CD4-positive, alpha-beta T cell (primary cell): ENCODE results near the gene GPR156. TPM values are rescaled to one million over a fixed set of nuclear protein-coding genes. Genes with fewer than 3 reads are reported as not detected.

Source experiments
- ATAC-seq: fragments of 200-7000 bp; cut with Tn5 transposase; one replicate; pipeline ENCODE4 v1.10.0; 2022; ENCODE audit warnings: mild to moderate bottlenecking; ENCODE audit not compliant: poor library complexity
- CTCF ChIA-PET: fragments of 350-600 bp; sonication (Branson Sonifier 250); formaldehyde crosslinking; loops from one replicate; lab custom pipeline; 2021; ENCODE audit warnings: antibody characterized with exemption, inconsistent platforms; lab: Charles Lee
- POLR2A ChIA-PET: fragments of 350-600 bp; sonication (Branson Sonifier 250); formaldehyde crosslinking; loops from one replicate; lab custom pipeline; 2021; ENCODE audit warnings: antibody characterized with exemption, inconsistent platforms; lab: Charles Lee
- DNase-seq, 14 experiments: peaks; one replicate each; pipeline ENCODE4 v3.0.0-alpha.2; 2013 to 2020; ENCODE audit warnings: mixed read lengths in 2 of 14
- H3K27ac ChIP-seq, 2 donors: one replicate each; pipeline versions ENCODE4 v1.5.1 to v1.7.0; 2013; ENCODE audit warnings: low read length in 2 of 2, low read depth in 1 of 2, mild to moderate bottlenecking in 1 of 2
- H3K27me3 ChIP-seq, 2 experiments: 1 replicate in 1 of 2; 2 replicates in 1 of 2; pipeline versions ENCODE4 v1.6.1 to v1.7.0; 2013; ENCODE audit warnings: low read length in 2 of 2, control low read depth in 1 of 2, mild to moderate bottlenecking in 1 of 2, moderate library complexity in 1 of 2; ENCODE audit not compliant: insufficient read depth in 2 of 2, control insufficient read depth in 1 of 2
- H3K36me3 ChIP-seq: one replicate; pipeline ENCODE4 v1.6.1; 2013; ENCODE audit warnings: low read length, control low read depth; ENCODE audit not compliant: insufficient read depth
- H3K4me1 ChIP-seq: one replicate; pipeline ENCODE4 v1.6.1; 2013; ENCODE audit warnings: low read length, control low read depth; ENCODE audit not compliant: insufficient read depth
- H3K4me3 ChIP-seq: one replicate; pipeline ENCODE4 v1.5.1; 2013; ENCODE audit warnings: mild to moderate bottlenecking, low read length, moderate library complexity
- H3K9me3 ChIP-seq, 2 experiments: 1 replicate in 1 of 2; 2 replicates in 1 of 2; pipeline versions ENCODE4 v1.6.1 to v1.7.0; 2013; ENCODE audit warnings: low read length in 2 of 2, mild to moderate bottlenecking in 2 of 2, control low read depth in 1 of 2, moderate library complexity in 1 of 2; ENCODE audit not compliant: control insufficient read depth in 1 of 2, insufficient read depth in 1 of 2
- H3K27ac Mint-ChIP-seq: one replicate; pipeline ENCODE4 v1.8.0; 2020; ENCODE audit warnings: mixed read lengths
- H3K27me3 Mint-ChIP-seq: one replicate; pipeline ENCODE4 v1.8.0; 2021; ENCODE audit warnings: mixed read lengths
- H3K36me3 Mint-ChIP-seq: one replicate; pipeline ENCODE4 v1.8.0; 2021; ENCODE audit warnings: low read depth, mixed read lengths
- H3K4me1 Mint-ChIP-seq: one replicate; pipeline ENCODE4 v1.8.0; 2021; ENCODE audit warnings: low read depth, mixed read lengths
- H3K4me3 Mint-ChIP-seq: one replicate; pipeline ENCODE4 v1.8.0; 2020; ENCODE audit warnings: mild to moderate bottlenecking, mixed read lengths
- H3K9me3 Mint-ChIP-seq: one replicate; pipeline ENCODE4 v1.8.0; 2020; ENCODE audit warnings: mixed read lengths
- CTCF ChIP-seq: fragments of 200-600 bp; IDR thresholded peaks from one replicate; pipeline ENCODE4 v1.8.0; 2022; ENCODE audit warnings: antibody characterized with exemption, mild to moderate bottlenecking
- intact Hi-C, 2 experiments: fragments of 100-400 bp; cut with DNase I in 1 of 2; cut with micrococcal nuclease in 1 of 2; formaldehyde crosslinking; loops; one replicate each; pipeline versions ENCODE4 v1.15.1 to v1.9.0; 2023 to 2025; cut with DNase I, micrococcal nuclease
- total RNA-seq, 174 experiments: library from RNA in 2 of 174; stranded (reverse) in 2 of 174; gene quantifications; one replicate each; pipeline ENCODE4 v1.2.3 and lab custom pipeline; 2021 to 2026

The GPR156 gene
- total RNA-seq, 2 experiments from 2014 or later = 0.17 to 0.27 TPM

- Histone ChIP-seq H3K27me3 (no peaks in the 10 kb centered on the region), H3K36me3 (no peaks in the 10 kb centered on the region), H3K27ac (no peak overlapping the region), H3K4me3 (no peak overlapping the region), H3K9me3 (no peaks in the 10 kb centered on the region), H3K4me1 (no peaks in the 10 kb centered on the region)
- Mint-ChIP-seq H3K9me3 (no peaks in the 10 kb centered on the region), H3K27me3 (peaks cover 38% of the 10 kb centered on the region), H3K36me3 (no peaks in the 10 kb centered on the region), H3K4me1 (no peaks in the 10 kb centered on the region), H3K27ac (no peak overlapping the region), H3K4me3 (no peak overlapping the region)
- ATAC-seq (no peak), DNase-seq (no peak)
- CTCF ChIA-PET = interaction anchor here (1.4 to 2.8 kb wide), 3 partner anchors 172 to 314 kb away, joined by 5 to 24 read pairs (median 19); no protein-coding TSS in a partner anchor
- TF ChIP-seq CTCF = no peak
- intact Hi-C loops = loop anchor here (2.0 to 10.0 kb wide), 4 partner anchors 109 to 555 kb away; no protein-coding TSS in a partner anchor
- POLR2A ChIA-PET = interaction anchor here (1.9 kb wide), 1 partner anchor 172 kb away, joined by 8 read pairs; no protein-coding TSS in a partner anchor
These were observed 39.6 kb downstream of the GPR156 start for GRCh38 chr3:120245386-120245785.

- H3K36me3 ChIP-seq = no peaks in the 10 kb centered on the region
- ATAC-seq = no peak
- POLR2A ChIA-PET = interaction anchor here (0.6 to 1.9 kb wide), 3 partner anchors 103 to 314 kb away, joined by 3 to 8 read pairs (median 3); no protein-coding TSS in a partner anchor
- H3K4me1 ChIP-seq = no peaks in the 10 kb centered on the region
- Mint-ChIP-seq H3K36me3 (no peaks in the 10 kb centered on the region), H3K27me3 (peaks cover 43% of the 10 kb centered on the region), H3K4me1 (no peaks in the 10 kb centered on the region), H3K4me3 (no peak overlapping the region), H3K9me3 (no peaks in the 10 kb centered on the region), H3K27ac (no peak overlapping the region)
- no peak overlapping the region for H3K4me3 ChIP-seq
- H3K9me3 ChIP-seq = no peaks in the 10 kb centered on the region
- no peaks in the 10 kb centered on the region for H3K27me3 ChIP-seq
- DNase-seq = no peak
- CTCF ChIA-PET = interaction anchor here (0.7 to 2.8 kb wide), 7 partner anchors 104 to 550 kb away, joined by 3 to 24 read pairs (median 5); partner anchors contain the start of gene LRRC58
- no peak for TF ChIP-seq CTCF
- no peak overlapping the region for H3K27ac ChIP-seq
- intact Hi-C loops = loop anchor here (1.0 to 10.0 kb wide), 7 partner anchors 110 to 556 kb away; no protein-coding TSS in a partner anchor
These were observed 40.2 kb downstream of the GPR156 start for GRCh38 chr3:120244834-120245225.

GRCh38 chr3:120239644-120240043, 45.4 kb downstream of the GPR156 start:
- no peak overlapping the region for H3K4me3 Mint-ChIP-seq
- H3K4me3 ChIP-seq = no peak overlapping the region
- ATAC-seq = no peak
- H3K36me3 Mint-ChIP-seq = no peaks in the 10 kb centered on the region
- H3K36me3 ChIP-seq = no peaks in the 10 kb centered on the region
- no peak overlapping the region for H3K27ac ChIP-seq
- no peak overlapping the region for H3K27ac Mint-ChIP-seq
- H3K4me1 ChIP-seq = no peaks in the 10 kb centered on the region
- ChIA-PET CTCF (interaction anchor here (1.1 kb wide), 1 partner anchor 319 kb away, joined by 4 read pairs; no protein-coding TSS in a partner anchor), POLR2A (no interaction called here)
- no peaks in the 10 kb centered on the region for H3K4me1 Mint-ChIP-seq
- H3K27me3 ChIP-seq = no peaks in the 10 kb centered on the region
- H3K9me3 ChIP-seq = no peaks in the 10 kb centered on the region
- no peak for TF ChIP-seq CTCF
- DNase-seq = no peak
- H3K9me3 Mint-ChIP-seq = no peaks in the 10 kb centered on the region
- peaks cover 65% of the 10 kb centered on the region for H3K27me3 Mint-ChIP-seq
- intact Hi-C loops = loop anchor here in 1 of 2 experiments (5.0 to 10.0 kb wide), 2 partner anchors 115 to 553 kb away; no protein-coding TSS in a partner anchor
